GM19238 (cell line): ENCODE measurements around the gene C1orf159.
"Not testable (repeated sequence)": the region's sequence is repeated elsewhere in the genome, so short reads cannot be mapped to it uniquely, and the experiment has no call there.

ENCODE experiments used
- DNase-seq: peaks from one replicate; pipeline ENCODE4 v3.0.0; 2011; ENCODE audit warnings: low spot score; ENCODE audit not compliant: insufficient read length

Gene C1orf159

DNA sequence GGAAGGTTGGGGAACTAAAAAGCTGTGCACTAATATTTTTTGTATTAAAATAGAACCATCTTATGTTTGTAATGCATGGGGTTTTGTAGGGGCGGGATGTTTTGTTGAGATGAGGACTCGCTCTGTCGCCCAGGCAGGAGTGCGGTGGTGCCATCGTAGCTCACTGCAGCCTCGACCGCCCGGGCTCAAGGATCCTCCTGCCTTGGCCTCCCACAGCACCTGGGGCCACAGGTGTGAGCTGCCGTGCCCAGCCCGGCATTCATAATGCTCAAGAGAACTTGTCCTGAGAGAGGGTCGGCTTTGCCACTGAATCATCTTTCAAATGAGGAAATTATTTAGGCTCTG lies 3.0 kb upstream of the C1orf159 start:
- no peak for DNase-seq

DNA sequence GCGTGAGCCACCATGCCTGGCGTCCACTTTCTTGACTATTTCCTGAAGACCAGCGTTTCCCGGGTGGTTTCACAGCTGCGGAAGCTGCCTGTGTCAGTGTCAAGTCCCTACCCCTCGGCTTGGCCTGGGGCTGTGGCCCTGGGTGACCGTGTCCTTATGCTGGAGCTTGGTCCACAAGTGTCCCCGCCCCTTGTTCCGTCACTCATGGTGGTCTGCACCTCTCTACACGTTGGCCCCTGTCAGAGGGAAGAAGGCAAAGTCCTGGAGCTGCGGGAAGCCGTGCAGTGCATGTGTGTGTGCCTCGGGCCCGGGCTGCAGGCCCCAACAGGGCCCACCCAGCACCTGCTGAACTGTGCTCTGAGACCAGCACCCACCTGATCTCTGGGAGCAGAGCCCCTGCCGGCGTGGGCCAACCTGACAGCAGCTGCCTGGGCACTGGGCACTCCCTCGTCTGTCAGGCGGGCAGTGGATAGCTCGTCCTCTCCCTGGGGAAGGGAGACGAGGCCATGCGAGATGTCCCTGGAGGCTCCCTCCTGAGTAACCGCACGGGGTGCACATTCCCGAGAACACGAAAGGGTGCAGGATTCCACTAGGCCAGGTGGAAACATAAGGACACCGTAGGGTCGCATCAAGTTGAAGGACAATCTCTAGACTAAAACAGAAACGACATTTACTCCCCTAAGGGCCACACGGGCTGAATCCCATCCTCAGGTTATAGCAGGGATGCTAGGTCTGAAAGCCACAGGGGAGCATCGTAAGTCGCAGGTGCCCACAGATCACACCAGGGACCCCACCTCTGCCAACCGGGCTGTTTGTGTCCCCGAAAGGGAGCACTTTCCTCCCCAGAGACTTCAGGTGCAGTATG lies 2.4 kb upstream of the C1orf159 start:
- DNase-seq, result no peak

DNA sequence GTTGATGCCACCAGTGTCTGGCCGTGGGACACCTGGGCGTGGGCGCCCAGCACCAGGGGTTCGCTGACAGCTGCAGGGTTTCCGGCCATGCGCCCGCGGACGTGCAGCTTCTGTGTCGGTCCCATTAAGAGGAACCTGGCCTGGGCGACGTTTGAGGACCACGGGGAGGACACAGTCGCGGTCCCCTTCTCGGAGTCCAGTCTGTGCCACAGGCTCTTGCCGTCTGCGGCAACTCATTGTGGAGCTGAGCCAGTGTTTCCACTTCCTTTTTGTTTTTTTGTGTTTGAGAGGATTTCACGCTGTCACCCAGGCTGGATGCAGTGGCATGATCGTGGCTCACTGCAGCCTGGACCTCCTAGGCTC lies 1.6 kb upstream of the C1orf159 start:
- DNase-seq, result no peak

DNA sequence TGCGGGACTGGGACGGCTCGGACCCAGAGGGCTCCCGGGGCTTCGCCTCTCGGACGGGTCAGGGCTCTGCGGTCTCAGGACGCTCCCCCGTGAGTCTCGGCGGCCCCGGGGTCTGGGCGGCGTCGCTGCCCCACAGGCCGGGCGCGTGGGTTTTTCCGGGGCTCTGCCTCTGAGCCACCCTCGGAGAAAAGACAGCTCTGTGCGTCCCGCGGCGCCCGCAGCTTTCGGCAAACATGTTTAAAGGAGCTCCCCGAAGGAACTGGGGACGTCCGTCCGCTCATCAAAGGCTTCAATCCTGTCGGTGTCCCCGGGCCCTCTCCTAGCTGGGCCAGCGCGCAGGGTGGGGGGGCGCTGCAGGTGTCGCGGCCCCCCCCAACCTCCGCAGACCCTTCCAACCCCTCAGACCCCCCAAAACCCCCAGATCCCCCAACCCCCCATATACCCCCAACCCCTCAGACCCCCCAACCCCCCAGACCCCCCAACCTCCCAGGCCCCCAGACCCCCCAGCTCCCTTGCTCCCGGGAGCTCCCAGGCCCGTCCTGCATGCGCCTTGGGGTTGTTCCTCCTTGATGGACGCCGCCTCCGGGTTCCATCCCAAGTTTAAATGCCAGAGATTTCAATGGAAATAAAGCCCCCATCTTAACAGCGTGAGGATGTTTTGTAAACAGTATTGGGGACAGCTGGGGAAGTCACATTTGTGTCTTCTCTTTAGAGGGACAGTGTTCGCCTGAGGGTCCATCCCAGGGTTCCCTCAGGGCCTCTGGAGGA lies 996 bp upstream of the C1orf159 start:
- no peak for DNase-seq

DNA sequence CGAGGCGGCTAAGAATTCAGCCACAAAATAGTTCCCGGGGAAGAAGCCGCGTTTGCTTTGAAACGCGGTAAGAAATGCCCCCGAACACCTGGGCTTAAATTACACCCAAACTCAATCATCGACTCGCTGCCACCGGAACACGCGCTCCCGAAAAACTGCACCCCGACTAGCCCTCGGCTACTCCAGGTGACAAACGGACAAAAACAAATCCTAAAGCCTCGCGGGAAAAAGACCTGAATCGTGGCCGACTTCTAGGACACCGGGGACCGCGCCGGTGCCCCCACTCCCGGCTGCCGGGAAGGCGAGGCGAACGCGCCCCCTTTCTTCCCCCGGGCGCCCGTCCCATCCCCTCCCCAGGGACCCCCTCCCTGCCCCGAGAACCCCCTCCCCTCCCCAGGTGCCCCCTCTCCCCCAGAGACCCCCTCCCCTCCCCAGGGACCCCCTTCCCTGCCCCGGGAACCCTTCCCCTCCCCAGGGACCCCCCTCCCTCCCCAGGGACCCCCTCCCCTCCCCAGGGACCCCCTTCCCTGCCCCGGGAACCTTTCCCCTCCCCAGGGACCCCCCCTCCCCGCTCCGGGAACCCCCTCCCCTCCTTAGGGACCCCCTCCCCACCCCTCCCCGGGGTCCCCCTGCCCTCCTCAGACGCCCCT lies 628 bp downstream of the C1orf159 start:
- no peak for DNase-seq

DNA sequence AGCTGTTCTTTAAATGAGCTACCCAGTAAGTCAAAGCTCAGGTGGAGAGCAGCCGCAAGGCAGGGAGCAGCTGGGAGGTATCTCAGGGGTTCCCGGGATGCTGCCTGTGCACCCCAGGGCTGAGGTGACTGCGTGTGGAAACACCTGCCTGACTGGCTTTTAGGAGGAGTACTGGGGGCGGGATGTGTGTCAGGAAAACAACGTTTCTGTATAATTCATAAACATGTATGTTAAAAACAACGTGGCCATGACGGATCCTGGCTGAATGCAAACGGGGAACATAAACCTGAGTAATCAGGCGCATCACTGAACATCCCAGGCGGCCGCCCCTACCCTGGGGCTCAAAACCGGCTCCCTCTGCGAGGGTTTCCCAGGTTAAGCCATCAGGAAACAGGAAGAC lies 1.5 kb downstream of the C1orf159 start:
- DNase-seq, result no peak

DNA sequence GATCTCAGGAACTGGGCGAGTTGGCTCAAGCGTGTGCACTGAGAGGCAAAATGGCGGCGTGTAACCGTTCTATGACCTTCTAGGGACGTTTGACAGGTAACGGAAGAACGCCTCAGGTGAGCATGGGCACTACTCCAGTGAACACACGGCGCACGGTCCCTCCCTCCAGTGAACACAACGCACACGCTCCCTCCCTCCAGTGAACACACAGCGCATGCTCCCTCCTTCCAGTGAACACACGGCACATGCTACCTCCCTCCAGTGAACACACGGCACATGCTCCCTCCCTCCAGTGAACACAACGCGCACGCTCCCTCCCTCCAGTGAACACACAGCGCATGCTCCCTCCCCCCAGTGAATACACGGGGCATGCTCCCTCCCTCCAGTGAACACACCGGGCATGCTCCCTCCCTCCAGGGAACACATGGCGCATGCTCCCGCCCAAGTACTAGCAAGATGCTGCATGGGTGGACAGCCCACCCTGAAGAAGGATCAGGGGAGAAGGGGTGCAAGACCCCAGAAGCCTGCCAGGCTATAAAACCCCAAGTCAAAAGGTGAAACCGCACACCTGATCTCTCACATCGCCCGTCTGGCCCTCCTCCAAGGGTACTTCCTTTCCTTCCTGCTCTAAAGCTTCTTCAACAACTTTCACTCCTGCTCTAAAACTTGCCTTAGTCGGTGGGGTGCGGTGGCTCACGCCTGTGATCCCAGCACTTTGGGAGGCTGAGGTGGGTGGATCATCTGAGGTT lies 3.5 kb downstream of the C1orf159 start:
- no peak for DNase-seq

DNA sequence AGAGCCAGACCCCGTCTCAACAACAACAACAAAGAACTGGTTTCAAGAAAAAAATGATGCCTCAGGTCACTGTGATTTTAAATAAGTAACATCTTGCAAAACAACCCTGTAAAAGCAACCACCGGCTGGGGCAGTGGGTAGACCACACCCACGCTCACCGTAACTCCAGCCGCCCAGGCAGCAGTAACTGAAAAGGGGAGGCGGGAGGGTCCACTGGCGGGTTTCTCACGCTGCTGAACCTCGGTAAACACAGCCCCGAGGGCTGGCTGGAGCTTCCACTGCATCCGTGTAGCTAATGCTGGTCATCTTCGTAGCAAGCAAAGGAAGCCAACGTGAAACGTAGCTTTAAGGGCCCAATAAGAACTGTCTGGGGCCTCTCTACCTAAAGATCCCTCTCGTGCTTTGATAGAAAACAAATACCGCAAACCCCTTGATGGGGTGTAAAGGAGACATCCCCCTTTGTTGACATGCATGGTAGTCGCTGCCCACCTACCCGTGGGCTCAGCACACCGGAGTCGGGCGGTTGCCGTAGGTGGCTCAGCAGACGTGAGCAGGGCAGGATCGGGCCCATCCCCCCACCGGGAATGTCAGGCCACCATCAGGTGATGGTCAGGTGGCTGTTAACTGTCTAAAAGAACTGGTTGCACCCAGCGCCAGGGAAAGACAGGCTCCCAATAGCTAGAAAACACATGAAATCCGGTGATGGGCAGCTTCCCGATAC lies 4.2 kb downstream of the C1orf159 start:
- no peak for DNase-seq

DNA sequence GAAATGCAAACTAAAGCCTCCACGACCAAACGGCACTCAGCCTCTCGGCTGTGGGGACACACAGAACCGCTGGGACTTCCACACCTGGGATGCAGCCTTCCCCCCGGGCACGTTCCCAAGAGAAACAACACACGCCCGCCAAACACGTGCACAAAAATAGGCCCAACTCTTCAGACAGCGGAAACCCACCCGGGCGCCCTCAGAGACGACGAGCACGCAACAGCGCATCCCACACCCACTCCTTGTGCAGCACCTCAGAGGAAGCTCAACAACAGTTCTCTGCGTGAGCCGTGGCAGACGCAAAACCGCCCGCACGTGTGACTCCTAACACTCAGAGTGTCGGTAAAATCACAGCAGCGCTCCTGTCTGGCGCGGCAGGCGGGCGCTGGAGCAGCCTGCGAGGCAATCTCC lies 5.3 kb downstream of the C1orf159 start:
- no peak for DNase-seq

DNA sequence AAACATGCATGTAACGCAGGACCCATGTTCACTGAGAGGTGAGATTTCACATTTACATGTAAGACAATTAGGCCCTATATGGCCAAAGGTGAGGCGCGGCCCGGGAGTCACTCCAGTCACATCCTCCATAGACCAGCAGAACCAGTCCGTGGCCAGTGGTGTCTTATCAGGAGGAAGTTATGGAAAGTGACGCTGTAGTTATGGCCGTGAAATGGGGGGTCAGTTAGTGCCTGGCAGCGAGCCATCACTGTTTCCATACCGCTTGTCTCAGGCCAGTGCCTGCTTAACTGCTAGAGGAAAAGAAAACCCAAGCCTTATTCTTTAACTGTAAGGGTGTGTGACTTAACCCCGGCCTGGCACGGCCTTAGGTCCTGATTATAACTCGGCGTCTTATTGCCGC lies 6.1 kb downstream of the C1orf159 start:
- no peak for DNase-seq

DNA sequence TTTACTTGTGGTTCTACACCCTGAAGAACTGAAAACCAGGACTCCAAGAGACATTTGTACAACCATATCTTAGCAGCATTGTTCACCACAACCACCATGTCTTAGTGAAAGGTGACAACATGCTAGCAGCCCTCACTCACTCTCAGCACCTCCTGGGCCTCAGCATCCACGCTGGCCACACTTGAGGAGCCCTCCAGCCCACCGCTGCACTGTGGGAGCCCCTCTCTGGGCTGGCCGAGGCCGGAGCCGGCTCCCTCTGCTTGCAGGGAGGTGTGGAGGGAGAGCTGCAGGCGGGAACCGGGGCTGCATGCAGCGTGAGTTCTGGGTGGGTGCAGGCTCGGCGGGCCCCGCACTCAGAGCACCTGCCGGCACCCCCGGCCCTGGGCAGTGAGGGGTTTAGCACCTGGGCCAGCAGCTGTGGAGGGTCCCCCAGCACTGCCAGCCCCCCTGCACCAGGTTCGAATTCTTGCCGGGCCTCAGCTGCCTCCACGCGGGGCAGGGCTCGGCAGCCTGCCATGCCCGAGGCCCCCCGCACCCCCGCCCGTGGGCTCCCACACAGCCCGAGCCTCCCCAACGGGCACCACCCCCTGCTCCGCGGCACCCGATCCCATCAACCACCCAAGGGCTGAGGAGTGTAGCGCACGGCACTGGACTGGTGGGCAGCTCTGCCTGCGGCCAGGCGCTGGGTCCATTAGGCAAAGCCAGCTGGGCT lies 9.2 kb downstream of the C1orf159 start:
- no peak for DNase-seq

DNA sequence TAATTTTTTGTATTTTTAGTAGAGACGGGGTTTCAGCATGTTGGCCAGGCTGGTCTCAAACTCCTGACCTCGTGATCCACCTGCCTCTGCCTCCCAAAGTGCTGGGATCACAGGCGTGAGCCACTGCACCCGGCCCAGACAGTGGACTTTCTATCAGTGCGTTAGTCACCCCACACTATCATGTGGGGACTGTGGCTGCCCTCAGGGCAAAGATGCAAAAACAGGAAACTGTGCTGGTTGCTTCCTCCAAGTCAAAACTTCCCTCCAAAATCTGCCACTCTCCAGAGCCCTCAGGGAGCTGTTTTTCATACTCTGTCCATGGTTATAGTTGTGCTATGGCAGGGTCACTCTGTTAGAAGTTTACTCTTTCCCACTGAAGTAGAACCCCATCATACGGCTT lies 11.7 kb downstream of the C1orf159 start:
- DNase-seq, result not testable (repeated sequence)

DNA sequence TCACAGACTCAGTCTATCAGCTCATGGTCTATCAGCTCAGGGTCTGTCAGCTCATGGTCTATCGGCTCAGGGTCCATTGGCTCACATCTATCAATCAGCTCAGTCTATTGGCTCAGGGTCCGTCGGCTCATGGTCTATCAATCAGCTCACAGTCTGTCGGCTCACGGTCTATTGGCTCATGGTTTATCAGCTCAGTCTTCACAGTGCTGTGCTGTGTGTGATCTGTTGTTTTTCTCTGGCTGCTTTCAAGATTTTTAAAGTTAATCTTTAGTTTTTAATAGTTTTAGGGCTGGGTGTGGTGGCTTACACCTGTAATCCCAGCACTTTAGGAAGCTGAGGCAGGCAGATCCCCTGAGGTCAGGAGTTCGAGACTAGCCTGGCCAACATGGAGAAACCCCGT lies 14.4 kb downstream of the C1orf159 start:
- DNase-seq, result no peak

DNA sequence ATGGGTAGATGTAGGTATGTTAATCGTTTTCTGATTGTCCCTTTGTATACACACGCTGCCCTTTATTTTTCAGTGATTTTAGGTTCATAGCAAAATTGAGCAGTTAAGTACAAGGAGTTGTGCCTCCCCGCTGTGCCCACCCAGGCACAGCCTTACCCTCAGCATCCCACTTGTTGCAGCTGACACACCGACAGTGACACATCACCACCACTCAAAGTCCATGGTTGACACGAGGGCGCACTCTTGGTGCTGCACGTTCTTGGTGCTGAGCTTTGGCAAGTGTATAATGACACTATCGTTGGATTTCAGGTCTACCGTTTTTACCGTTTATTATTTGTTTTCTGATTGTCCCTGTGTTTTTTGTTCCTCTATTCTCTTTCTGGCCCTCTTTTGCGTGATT lies 15.6 kb downstream of the C1orf159 start:
- no peak for DNase-seq

DNA sequence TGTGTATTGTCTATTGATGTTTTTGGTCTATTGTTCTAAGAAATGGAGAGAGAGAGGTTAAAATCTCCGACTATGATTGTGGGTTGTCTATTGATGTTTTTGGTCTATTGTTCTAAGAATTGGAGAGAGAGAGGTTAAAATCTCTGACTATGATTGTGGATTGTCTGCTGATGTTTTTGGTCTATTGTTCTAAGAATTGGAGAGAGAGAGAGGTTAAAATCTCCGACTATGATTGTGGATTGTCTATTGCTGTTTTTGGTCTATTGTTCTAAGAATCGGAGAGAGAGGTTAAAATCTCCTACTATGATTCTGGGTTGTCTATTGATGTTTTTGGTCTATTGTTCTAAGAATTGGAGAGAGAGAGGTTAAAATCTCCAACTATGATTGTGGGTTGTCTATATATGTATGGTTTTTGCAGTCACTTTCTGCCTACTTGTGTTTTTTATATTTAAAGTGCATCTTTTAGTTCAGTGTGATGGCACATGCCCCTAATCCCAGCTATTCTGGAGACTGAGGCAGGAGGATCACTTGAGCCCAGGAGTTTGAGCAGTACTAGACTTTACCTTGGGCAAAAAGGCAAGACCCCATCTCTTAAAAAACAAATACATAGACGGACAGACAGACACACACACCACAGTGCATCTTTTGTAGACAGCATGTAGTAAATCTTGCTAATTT lies 16.2 kb downstream of the C1orf159 start:
- DNase-seq, result no peak

DNA sequence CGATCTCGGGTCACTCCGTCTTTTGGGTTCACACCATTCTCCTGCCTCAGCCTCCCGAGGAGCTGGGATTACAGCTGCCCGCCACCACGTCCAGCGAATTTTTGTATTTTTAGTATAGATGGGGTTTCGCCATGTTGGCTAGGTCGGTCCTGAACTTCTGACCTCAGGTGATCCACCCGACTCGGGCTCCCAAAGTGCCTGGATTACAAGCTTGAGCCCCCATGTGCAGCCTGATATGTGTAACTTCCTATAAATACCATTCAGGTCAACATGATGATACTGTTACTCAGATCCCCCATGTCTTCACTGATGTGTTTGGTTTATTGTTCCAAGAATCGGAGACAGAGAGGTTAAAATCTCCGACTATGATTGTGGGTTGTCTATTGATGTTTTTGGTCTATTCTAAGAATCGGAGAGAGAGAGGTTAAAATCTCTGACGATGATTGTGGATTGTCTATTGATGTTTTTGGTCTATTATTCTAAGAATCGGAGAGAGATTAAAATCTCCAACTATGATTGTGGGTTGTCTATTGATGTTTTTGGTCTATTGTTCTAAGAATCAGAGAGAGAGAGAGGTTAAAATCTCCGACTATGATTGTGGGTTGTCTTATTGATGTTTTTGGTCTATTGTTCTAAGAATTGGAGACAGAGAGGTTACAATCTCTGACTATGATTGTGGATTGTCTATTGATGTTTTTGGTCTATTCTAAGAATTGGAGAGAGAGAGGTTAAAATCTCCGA lies 17.0 kb downstream of the C1orf159 start:
- DNase-seq, result no peak

DNA sequence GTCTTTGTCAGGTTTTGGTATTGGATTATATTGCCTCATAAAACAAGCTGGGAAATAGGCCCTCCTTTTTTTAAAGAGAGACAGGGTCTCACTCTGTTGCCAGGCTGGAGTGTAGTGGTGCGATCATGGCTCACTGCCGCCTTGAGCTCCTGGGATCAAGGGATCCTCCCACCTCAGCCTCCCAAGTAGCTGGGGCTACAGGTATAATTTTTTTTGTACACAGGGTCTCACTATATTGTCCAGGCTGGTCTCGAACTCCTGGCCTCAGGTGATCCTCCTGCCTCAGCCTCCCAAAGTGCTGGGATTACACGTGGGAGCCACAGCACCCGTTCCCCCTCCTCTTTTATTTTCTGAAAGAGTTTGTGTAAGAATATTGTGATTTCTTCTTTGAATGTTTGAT lies 19.8 kb downstream of the C1orf159 start:
- DNase-seq, result not testable (repeated sequence)

DNA sequence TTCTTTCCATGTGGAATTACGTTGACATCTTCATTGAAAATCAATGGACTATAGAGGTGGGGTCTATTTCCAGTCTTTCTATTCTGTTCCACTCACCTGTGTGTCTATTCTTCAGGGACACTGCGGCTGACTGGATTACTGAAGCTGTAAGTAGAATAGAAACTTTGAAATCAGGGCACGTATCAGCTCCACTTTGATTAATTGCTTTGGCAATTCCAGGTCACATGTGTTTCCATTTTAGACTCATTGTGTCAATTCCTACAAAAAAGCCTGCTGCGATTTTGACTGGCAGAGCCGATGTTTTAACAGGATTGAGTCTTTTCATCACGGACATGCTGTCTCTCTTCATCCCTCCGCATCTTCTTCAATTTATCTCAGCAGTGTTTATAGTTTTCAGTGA lies 20.9 kb downstream of the C1orf159 start:
- DNase-seq, result no peak

DNA sequence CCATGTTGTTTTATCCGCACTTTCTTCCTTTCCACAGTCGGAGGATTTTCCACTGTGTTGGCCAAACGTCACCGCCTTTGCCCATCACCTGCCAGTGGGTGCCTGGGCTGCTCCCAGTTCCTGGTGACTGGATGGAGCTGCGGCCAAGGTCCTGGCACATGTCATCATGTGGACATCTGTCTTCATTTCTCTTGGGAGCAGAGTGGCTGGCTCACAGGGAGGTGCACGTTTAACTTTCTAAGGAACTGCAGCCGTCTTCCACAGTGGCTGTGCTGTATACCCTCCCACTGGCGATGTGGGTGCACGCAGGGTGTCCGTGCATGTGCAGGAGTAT lies 22.3 kb downstream of the C1orf159 start:
- no peak for DNase-seq
